ENCODE measurements around the gene RPL27A. TPM values are rescaled to one million over a fixed set of nuclear protein-coding genes. Genes with fewer than 3 reads are reported as not detected.

The RPL27A gene
- total RNA-seq, 1 experiment from 2014 or later = 560 TPM

GRCh38 chr11:8646873-8647272 lies 35.7 kb upstream of the RPL27A start:
- ChIA-PET CTCF (no interaction called here), POLR2A (ENCODE audit: unreplicated experiment) (interaction anchor here (0.6 kb wide), 1 partner anchor 368 kb away, joined by 3 read pairs; no protein-coding TSS in a partner anchor)
- no peak overlapping the region for H2AFZ ChIP-seq
- H3K4me1 ChIP-seq (replicated peaks; ENCODE audit: insufficient read depth) = no peaks in the 10 kb centered on the region
- no peak overlapping the region for H3K27ac ChIP-seq
- no peaks in the 10 kb centered on the region for H3K9me3 ChIP-seq (ENCODE audit: insufficient read depth, low read depth)
- no peak overlapping the region for H3K4me3 ChIP-seq
- no TSS peak for BruUV-seq (replicated peaks)
- no peaks in the 10 kb centered on the region for H3K27me3 ChIP-seq (ENCODE audit: insufficient read depth, low read depth)
- DNase-seq = no peak
- H4K20me1 ChIP-seq (ENCODE audit: insufficient read depth) = no peaks in the 10 kb centered on the region
- no peak for TF ChIP-seq EZH2 (IDR thresholded peaks at IDR 0.05; ENCODE audit: low read depth)
- TF ChIP-seq, protein P1, sequence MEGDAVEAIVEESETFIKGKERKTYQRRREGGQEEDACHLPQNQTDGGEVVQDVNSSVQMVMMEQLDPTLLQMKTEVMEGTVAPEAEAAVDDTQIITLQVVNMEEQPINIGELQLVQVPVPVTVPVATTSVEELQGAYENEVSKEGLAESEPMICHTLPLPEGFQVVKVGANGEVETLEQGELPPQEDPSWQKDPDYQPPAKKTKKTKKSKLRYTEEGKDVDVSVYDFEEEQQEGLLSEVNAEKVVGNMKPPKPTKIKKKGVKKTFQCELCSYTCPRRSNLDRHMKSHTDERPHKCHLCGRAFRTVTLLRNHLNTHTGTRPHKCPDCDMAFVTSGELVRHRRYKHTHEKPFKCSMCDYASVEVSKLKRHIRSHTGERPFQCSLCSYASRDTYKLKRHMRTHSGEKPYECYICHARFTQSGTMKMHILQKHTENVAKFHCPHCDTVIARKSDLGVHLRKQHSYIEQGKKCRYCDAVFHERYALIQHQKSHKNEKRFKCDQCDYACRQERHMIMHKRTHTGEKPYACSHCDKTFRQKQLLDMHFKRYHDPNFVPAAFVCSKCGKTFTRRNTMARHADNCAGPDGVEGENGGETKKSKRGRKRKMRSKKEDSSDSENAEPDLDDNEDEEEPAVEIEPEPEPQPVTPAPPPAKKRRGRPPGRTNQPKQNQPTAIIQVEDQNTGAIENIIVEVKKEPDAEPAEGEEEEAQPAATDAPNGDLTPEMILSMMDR (conservative IDR thresholded peaks at IDR 0.05) = no peak
- no peaks in the 10 kb centered on the region for H3K9me2 ChIP-seq (ENCODE audit: insufficient read depth)
- H3F3A ChIP-seq (ENCODE audit: insufficient read depth, low read depth) = no peaks in the 10 kb centered on the region
- intact Hi-C loops (cut with micrococcal nuclease; ENCODE audit: unreplicated experiment) = no loop called here
- H3K79me2 ChIP-seq (ENCODE audit: low read depth) = no peaks in the 10 kb centered on the region
- H3K4me2 ChIP-seq = no peak overlapping the region
- H3K36me3 ChIP-seq (ENCODE audit: low read depth) = no peaks in the 10 kb centered on the region

DNA sequence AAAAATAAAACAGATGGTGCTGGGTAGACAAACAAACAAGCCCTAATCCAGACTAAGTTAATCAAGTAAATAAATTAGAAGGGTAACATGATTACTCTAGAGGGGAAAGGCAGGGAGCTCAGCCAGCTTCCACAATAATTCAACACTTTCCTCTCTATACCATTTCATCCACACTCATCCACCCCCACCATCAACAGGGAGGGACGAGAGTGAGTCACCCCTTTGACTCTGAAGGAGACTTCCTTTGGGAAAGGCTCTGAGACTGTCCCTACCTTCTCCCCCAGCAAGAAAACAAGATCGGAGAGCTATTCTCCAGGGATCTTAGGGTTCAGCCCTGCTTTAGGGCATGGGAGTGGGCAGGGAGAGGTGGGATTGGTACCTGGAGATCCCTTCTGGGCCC lies 33.2 kb upstream of the RPL27A start:
- CTCF ChIA-PET = no interaction called here
- intact Hi-C loops (cut with micrococcal nuclease; ENCODE audit: unreplicated experiment) = no loop called here
- POLR2A ChIA-PET (ENCODE audit: unreplicated experiment) = no interaction called here
- Histone ChIP-seq H3K9me3 (ENCODE audit: insufficient read depth, low read depth) (no peaks in the 10 kb centered on the region), H3K4me3 (no peak overlapping the region), H3F3A (ENCODE audit: insufficient read depth, low read depth) (no peaks in the 10 kb centered on the region), H3K27ac (no peak overlapping the region), H3K36me3 (ENCODE audit: low read depth) (no peaks in the 10 kb centered on the region), H3K9me2 (ENCODE audit: insufficient read depth) (no peaks in the 10 kb centered on the region), H2AFZ (no peak overlapping the region), H4K20me1 (ENCODE audit: insufficient read depth) (no peaks in the 10 kb centered on the region), H3K4me2 (no peak overlapping the region), H3K79me2 (ENCODE audit: low read depth) (no peaks in the 10 kb centered on the region), H3K27me3 (ENCODE audit: insufficient read depth, low read depth) (no peaks in the 10 kb centered on the region), H3K4me1 (replicated peaks; ENCODE audit: insufficient read depth) (no peaks in the 10 kb centered on the region)
- no peak for TF ChIP-seq EZH2 (IDR thresholded peaks at IDR 0.05; ENCODE audit: low read depth)
- TF ChIP-seq, protein P1 (conservative IDR thresholded peaks at IDR 0.05) = no peak
- DNase-seq = no peak
- BruUV-seq (replicated peaks) = no TSS peak

GRCh38 chr11:8650401-8650990 lies 32.1 kb upstream of the RPL27A start:
- H4K20me1 ChIP-seq (ENCODE audit: insufficient read depth) = no peaks in the 10 kb centered on the region
- no peak overlapping the region for H3K4me2 ChIP-seq
- H3K9me2 ChIP-seq (ENCODE audit: insufficient read depth) = no peaks in the 10 kb centered on the region
- no peaks in the 10 kb centered on the region for H3F3A ChIP-seq (ENCODE audit: insufficient read depth, low read depth)
- DNase-seq = no peak
- no peaks in the 10 kb centered on the region for H3K27me3 ChIP-seq (ENCODE audit: insufficient read depth, low read depth)
- ChIA-PET CTCF (no interaction called here), POLR2A (ENCODE audit: unreplicated experiment) (no interaction called here)
- no peaks in the 10 kb centered on the region for H3K79me2 ChIP-seq (ENCODE audit: low read depth)
- H3K4me1 ChIP-seq (replicated peaks; ENCODE audit: insufficient read depth) = no peaks in the 10 kb centered on the region
- no TSS peak for BruUV-seq (replicated peaks)
- intact Hi-C loops (cut with micrococcal nuclease; ENCODE audit: unreplicated experiment) = no loop called here
- H3K9me3 ChIP-seq (ENCODE audit: insufficient read depth, low read depth) = no peaks in the 10 kb centered on the region
- no peaks in the 10 kb centered on the region for H3K36me3 ChIP-seq (ENCODE audit: low read depth)
- no peak for TF ChIP-seq EZH2 (IDR thresholded peaks at IDR 0.05; ENCODE audit: low read depth)
- TF ChIP-seq, protein P1 (conservative IDR thresholded peaks at IDR 0.05) = no peak
- no peak overlapping the region for H2AFZ ChIP-seq
- no peak overlapping the region for H3K27ac ChIP-seq
- H3K4me3 ChIP-seq = no peak overlapping the region
